GM19043 (cell line): Measurements from ENCODE around the gene ANXA11.

Experiments used
- ATAC-seq: cut with Tn5 transposase; IDR thresholded peaks from one replicate; pipeline ENCODE4 v1.9.1; 2021; ENCODE audit warnings: low read depth; ENCODE audit not compliant: unreplicated experiment

The ANXA11 gene

DNA sequence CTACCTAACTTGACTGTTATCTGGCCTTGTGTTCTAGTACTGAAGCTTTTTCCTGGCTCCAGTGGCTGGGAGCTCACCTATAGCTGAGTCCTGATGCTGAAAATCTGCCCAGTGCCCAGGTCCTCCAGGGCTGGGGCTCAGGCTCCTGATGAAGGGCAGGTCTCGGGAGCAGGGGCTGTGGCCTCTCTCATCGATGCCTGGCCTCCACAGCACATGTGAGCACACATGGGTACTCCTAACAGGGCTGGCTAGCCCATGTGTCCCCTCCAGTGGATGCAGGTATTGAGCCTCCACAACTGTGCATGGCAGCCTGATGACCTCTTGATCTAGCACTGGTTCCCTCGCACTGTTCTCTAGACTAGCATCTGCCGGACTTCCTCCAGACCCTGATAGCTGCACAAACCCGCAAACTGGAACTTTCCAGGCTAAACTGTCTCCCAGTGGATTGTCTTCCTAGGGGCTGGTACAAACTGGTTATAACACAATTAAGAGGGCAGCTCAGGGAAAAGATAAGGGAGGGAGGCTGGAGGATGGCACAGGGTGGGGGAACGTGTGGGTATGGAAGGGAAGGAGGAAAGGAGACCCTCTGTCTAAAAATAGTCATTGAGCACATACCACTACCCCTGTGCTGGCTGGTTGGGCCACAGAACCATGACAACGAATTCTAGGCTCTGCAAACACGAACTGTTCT is 37.7 kb downstream of the ANXA11 start:
- ATAC-seq = no peak

GRCh38 chr10:80166581-80167470 is 38.5 kb downstream of the ANXA11 start:
- no peak for ATAC-seq

DNA sequence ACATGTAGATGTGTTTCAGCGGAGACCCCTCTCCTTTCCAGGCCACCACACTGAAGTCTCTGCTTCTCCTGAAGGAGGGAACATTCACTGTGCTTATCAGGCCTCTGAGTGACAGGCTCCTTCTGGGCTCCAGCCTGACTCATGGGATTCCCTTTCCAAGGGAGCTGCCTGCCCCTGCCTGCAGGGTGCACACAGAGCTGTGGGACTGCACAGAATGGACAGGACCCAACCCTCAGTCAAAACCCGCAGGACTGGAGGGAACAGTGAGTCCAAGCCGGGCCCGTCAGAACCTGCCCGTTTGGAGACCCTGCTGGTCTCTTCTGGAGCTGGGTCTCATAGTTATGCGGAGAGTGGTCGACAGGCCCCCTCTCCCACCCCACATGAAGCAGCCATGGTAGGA is 40.2 kb downstream of the ANXA11 start:
- ATAC-seq = no peak

GRCh38 chr10:80164596-80164995 is 40.7 kb downstream of the ANXA11 start:
- ATAC-seq = no peak

GRCh38 chr10:80163741-80164341 is 41.5 kb downstream of the ANXA11 start:
- ATAC-seq = no peak

GRCh38 chr10:80161321-80162083 is 43.8 kb downstream of the ANXA11 start:
- ATAC-seq = no peak

DNA sequence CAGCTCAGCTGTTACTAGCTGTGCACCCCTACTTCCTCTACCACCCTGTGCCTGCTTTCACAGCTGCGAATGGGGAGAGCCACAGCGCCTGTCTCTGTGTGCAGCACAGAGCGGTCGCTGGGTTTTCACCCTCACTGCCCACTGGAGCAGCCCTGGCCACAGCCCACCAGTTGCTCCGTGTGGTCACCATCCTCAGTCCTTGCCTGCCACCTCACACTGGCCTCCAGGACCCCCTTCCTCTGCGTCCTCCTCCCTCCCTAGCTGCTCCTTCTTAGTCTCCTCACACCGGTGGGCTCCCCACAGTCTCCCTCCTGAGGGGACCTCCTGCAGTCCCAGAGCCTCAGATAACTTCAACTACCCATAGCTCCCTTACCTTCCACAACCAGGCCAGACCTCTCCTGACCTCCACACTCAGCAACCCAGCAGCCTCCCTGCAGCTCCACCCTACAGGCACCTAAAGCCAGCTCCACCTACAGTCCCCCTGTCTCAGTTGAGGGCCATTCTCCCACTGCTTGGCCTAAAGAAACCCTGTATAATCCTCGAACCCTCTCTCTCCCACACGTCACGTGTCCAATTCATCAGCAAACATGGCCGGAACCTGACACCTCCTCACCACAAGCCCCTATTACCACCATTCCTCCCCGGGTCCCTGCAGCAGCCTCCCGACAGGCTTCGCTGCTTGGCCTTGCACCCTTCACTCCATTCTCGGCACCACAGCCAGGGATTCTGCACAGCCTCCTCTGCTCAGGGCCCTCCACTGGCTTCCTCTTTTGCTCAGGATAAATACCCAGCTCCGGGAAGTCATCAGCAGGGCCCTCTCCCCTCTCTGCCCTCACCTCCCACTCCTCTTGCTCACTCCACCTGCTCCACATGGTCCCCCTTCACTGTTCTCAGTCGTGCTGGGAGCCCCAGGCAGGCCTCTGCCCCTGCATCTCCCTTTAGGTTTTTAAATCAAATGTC is 44.7 kb downstream of the ANXA11 start:
- ATAC-seq = no peak

DNA sequence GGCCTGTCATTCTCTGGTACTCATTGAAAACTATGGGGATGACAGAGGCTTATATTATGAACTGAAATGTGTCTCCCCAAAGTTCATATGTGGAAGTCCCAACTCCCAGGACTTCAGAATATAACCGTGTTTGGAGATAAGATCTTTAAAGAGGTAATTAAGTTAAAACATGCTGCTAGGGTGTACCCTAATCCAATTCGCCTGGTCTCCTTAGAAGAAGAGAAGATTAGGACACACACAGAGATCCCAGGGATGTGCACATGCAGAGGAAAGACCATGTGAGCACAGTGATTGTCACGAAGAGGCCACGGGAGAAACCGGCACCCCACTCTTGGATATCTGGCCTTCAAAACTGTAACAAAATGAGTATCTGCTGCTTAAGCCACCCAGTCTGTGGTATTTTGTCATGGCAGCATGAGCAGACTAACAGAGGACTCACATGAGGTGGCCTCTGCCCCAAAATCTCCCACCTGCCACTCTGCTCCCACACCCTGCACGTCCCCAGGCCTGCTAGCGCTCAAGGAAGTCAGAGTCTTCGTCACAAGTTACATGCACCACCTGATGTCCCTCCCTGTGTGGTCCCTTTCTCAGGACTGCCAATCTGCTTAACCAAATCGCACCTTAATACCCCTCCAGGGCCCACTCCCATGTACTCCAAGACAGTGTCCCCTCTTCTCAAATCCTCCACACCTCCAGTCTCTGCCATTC is 46.0 kb downstream of the ANXA11 start:
- no peak for ATAC-seq

DNA sequence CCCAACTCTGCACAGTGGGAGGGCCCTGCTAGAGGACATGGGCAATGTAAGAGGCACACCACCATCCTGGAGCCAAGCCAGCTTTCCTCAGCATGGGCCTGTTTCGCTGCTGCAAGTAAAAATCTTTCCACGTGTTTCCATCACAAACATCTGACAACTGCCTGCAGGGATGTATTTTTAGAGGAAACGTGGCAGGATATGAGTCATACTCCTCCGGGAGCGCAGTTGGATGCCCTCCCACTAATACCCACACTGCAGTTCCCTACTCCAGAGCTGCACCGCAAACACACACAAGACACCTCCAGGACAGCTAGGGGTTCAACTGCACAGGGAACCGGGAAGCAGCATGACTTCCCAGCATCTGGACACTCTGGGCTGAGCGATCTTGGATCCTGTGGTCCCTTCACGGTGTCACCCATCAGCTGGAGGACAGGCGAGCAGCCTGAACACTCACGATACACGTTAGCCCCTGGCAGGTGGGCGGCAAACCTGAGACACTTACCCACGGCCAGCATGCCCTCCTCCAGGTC is 46.7 kb downstream of the ANXA11 start:
- no peak for ATAC-seq

DNA sequence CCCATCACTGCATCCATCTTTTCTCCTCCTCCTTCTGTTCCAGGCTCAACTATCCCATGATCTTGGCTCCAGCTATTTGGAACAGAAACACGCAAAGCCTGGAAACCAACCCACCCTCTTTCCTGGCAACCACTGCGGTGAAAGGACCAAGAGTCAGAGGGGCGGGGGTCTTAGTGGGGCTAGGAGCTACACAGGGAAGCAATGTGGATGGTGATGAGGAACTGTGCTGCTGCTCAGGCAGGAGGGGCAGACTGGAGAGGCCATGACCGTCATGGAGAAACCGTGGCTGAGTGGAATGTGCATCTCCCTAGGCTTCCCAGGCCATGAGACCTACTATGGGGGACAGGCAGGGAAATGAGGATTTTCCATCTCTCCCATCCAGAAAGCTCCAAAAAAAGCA is 47.2 kb downstream of the ANXA11 start:
- no peak for ATAC-seq

GRCh38 chr10:80157561-80157960 is 47.8 kb downstream of the ANXA11 start:
- no peak for ATAC-seq

DNA sequence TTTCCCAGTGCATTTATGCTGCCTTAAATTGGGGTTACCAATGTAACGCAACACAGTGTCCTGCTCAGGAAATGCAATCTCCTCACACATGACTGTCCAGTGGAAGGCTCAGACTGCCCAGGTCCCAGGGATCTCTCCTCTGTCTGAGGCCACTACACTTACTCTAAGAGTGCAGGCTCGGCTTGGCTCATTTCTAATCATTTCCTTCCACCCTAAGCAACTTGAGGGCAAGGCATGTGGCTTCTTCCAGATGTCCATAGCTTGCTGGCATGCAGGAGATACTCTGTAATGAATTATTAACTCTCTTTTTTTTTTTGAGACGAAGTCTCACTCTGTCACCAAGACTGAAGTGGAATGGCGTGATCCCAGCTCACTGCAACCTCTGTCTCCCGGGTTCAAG is 49.1 kb downstream of the ANXA11 start:
- ATAC-seq = no peak

DNA sequence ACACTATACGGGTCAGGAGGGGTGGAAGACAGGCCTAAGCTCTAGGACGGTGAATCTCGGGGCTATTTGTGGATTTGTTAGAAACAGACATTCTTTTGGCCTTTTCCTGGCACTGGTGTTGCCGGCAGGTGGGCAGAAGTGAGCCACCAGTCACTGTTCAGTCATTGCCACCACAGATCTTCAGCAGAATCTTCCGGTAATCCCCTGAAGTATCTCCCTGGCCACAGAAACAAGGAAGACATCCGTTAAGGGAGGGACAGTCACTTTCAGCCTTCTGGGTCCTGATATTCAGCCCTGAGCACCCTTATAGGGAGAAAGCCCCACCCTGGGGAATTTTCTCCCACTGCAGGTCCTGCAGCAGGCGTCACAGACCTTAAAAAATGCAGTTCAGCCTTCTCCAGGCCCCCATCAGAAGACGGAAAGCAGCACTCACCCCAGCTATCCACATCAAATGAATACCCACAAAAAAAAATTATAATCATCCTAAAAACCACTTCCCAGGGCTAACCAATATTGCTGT is 49.6 kb downstream of the ANXA11 start:
- ATAC-seq = no peak

GRCh38 chr10:80154978-80155695 is 50.2 kb downstream of the ANXA11 start:
- ATAC-seq = no peak

DNA sequence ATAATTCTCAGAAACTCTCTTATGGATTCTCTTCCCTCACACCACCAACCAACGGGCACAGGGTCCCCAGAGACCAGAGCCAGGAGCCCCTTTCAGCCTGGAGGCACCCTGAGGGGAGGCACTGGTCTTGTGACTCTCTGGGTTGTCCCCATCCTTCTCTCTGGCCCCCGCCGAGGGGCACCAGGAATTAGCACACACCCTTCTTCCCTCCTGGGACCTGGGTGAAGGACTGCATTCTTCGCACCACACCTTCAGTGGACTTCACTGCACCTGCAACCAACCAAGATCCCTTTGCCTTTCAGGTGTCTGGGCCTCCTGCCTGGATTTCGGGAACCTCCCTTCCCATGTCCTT is 50.7 kb downstream of the ANXA11 start:
- ATAC-seq = no peak

GRCh38 chr10:80153460-80153859 is 51.9 kb downstream of the ANXA11 start:
- ATAC-seq = no peak

DNA sequence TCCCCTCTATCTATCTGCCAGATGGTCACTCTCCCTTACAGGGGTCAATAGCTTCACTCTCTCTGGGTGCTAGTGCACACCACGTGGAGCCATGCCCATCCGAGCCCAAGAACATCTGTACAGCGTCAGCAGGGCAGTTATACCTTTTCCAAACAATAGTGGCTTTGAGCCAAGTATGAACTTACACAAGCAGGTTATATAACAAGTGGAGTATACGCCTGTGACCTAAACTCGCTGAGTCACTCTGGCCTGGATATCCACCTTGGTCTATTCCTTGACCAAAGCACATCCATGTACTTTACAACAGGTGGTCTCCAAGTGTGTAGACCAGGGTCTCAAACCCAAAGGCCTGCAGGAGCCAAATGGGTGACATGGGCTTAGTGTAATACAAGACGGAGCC is 52.5 kb downstream of the ANXA11 start:
- ATAC-seq = no peak

DNA sequence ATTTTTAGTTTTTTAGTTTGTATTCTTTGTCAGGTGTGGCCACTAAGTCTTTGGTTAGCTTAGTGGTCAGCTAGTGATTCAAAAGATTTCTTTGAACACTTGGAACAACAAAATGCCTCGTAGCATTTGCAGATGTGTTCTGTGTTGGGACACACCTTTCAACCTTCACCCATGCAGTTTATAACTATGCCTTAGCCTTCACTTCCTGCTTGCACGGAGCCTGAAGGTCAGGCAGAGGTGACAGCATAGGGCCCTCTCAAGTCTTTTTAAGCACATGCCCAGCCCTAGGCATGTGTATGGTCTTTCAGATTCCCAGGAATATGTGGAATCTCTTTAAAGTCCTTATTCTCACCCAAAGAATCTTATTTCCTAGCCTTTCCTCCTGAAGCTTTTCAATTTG is 55.2 kb downstream of the ANXA11 start:
- ATAC-seq = no peak
